GM19372 (cell line): ENCODE measurements around the gene UTF1.

ENCODE experiments used
- ATAC-seq: cut with Tn5 transposase; IDR thresholded peaks from one replicate; pipeline ENCODE4 v1.9.1; 2021; ENCODE audit warnings: mild to moderate bottlenecking, low read depth, moderate library complexity; ENCODE audit not compliant: unreplicated experiment

The UTF1 gene

DNA sequence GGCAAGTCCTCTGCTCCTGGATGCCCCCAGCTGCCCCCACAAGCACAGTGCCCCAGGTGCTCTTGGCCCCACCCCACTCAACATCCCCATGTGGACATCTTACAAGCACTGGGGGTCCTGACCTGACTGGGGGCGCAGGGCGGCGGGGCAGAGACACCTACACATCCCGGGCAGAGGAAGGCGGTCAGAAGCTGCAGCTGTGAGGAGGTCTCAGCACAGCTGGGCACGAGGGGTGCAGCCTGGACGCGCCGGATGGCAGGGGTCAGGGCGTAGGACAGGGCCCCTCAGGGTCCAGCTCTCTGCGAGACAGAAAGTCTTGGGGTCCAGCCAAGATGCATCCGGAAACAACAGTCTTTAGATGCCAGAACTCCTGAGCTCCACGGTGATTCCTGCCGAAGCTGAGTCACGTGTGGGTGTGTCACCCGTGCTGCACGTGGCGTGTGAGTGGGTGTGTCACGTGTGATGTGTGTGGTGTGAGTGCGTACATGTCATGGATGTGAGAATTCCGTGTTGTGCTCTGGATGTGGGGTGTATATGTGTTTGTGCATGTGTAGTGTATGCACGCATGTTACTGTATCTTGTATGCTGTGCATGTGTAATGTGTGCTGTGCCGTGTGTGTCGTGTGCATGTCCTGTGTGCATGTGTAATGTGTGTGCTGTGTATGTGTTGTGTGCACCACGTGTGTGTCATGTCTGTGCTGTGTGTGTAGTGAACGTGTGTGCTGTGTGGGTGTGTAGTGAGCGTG lies 12.8 kb downstream of the UTF1 start:
- ATAC-seq = no peak

DNA sequence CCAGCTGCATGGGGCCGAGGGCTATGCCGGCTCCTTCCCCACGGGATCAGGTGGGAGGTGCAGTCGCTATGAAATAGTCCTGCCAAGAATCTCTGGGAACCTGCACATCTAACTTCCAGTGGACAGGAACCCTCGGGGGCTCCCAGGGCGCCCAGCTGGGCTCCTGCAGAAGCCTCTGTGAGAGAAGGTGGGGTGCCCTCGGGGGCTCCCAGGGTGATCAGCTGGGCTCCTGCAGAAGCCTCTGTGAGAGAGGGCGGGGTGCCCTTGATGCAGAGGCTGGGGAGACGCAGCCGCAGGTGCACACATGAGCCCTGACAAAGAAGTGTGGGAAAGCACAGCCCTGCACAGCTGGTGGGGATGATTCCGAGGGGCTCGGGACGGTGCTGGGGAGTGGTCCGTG lies 13.6 kb downstream of the UTF1 start:
- no peak for ATAC-seq

DNA sequence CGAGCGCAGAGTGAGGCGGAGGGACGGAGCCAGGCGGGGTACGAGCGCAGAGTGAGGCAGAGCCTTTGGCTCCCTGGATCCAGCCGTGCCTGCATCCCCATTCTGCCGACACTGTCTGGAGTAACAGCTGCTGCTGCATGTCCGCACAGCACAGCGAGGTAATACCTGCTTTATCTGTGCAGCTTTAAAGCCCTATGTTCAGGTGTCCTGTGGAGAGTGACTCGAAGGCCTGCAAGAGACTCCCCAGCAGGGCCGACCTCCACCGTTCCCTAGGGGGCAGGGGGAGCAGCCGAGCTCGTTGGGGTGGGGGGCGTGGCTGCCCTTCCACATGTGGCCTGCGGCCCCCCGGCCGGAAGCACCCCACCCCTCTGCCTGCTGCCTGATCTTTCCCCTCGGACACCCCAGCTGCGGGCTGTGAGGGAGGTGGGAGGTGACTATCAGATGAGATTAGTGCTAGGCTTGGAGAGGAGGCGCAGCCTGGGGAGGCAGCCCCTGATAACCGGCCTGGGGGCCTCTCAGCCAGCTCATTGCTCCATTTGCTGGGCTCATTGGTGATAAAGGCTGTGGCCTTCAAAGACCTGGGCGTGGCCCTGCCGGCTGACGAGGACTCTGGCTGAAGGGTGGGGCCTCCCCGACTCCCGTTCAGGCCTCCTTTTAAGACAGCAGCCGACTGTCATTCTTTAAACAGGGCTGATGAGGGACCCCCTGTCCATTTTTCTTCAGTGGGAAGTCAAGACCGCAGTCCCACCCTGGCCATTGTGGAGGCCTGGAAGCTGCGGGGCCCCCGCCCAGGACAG lies 15.6 kb downstream of the UTF1 start:
- ATAC-seq = no peak

DNA sequence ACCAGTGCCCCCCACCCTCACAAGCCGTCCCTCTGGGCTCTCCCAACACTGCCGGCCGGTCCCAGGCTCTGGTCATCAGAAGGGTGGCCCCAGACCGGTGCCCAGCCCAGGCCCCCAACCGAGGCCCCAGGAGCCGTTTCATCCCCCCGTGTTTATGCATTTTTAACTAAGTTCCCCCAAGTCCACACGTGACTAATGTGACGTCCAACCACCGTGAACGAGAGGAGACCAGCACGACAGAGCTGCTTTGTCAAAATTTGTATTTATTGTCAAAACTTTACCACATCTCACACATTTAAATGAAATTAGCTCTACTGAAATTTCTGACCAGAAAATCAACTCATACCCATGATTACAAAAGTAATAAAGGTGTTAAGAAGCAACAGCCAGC lies 16.2 kb downstream of the UTF1 start:
- ATAC-seq = no peak

DNA sequence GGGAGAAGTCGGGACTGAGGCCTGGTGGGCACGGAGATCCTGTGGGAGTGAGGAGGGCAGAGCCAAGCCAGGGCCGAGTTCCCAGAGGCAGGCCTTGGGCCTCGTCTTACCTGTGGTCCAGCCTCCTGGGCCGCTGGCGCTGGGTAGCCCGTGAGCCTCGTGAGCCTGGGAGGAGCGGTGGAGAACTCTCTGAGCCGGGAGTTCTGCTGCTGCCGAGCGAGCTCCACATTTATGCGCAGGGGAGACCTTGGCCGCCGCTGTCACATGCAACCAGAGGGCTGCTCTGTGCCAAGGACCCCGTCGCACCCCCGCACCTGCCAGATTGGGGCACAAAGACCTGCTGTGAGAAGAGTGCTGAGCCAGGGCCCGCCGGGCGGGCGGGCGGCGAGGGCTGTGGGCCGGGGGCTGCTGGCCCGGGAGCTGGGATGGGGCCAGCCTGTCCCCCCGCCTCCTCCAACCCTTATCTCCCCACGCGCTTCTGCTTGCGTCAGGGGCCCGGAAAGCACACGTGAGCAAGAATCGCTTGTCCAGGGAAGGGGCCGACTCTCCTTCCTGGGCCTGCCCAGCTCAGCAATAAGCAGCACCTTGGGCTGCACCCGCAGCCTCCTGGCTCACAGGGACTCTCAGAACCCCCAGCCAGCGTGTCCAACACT lies 17.8 kb downstream of the UTF1 start:
- ATAC-seq = no peak

DNA sequence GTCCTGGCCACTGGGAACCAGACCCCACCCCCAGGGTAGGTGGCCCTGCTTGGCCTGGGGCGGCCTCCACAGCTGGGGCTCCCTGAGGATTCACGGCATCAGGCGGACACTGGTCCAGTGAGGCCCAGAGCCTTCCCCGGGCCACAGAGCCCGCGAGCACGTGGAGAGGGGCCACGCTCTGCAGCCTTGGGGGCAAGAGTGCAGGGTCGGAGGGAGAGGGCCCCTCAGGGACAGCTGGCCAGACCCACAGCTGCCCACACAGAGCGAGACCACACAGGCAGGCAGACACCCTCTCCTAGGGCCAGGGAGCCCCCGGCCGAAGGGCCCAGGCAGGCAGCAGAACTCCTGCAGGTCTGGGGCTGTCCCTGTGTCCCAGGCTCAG lies 18.3 kb downstream of the UTF1 start:
- no peak for ATAC-seq

DNA sequence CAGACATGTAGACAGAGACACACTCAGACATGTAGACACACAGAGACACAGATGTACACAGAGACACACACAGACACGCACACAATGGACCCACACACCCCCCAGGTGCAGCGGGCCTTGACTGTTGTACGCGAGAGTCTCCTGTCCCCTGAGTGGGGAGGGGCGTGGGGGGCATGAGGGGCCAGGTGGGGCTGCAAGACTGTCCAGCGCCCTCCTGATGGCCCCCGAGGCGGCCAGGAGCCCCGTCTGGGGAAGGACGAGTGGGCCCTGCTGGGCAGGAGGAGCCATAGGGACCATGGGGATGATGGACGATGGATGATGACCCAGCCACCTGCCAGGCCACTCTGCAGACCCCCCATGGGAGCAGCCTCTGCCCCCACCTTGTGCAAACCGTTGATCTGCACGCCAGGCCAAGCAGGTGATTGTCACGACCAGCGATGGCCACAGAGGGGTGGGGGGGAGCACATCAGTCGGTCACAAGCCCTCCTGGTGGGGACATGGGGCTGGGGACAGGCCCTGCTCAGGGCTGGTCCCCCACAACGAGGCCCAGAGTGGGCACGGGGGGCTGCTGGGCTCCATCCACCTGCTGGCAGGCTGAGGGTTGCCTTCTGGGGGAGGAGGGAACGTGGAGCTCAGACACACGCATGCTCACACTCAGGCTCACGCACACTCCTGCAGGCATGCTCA lies 19.2 kb downstream of the UTF1 start:
- no peak for ATAC-seq

DNA sequence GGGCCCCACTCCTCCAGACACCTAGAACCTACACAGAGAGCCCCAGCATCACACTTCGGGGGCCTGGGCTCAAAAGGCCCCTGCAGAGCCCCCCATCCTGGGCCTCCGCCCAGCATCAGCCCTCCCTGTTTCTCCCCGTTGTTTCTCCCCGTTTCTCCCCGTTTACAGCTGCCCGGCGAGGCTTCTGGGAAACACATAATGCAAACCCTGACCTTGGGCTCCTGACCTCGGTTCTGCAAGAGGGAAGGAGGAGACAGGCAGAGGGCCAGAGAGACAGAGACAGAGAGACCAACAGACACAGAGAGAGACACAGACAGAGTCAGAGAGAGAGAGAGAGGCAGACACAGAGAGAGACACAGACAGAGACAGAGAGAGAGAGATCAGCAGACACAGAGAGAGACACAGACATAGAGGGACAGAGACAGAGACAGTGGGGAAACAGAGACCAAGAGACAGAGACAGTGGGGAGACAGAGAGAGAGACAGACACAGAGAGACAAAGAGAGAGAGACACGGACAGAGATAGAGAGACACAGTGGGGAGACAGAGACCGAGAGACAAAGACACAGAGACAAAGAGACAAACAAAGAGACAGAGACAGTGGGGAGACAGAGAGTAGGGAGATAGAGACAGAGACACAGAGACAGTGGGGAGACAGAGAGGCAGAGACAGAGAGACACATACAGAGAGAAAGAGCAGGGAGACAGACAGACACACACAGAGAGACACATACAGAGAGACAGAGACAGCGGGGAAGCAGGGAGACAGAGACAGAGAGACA lies 20.1 kb downstream of the UTF1 start:
- no peak for ATAC-seq

DNA sequence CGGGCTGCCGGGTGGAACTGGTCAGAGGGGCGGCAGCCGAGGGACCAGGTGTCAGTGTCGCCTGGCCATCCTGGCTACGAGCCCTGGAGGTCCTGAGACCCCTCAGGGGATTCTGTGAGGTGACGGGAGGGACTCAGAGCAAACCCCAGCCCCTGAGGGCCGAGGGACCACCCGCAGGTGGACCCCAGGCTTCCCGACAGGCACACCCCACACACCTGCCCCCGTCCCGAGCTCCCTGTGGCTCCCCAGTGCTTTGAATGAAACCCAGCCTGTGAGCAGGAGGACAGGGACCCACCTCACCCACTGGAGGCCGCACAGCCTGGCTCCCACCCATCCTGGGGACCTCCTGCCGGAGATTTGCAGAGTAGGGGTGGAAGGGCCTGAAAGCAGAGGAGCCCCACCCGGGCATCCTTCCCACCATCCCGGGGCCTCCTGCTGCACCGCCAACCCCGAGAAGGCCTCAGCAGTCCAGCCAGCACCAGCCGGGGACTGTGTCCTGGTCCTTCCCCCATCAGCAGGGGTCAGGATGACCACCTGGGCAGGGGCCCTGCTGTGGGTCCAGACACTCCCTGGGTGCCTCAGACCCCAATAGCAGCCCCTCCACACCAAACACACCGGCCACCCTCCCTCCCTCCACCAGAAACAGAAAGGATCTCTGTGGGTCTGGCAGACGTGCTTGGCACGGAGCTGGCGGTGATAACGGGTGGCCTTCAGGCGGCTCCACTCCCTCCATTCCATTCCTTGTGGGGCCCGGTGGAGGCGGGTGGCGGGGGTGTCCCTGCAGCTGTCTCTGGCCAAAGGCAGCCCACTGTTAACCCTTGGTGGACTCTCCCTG lies 21.6 kb downstream of the UTF1 start:
- no peak for ATAC-seq

DNA sequence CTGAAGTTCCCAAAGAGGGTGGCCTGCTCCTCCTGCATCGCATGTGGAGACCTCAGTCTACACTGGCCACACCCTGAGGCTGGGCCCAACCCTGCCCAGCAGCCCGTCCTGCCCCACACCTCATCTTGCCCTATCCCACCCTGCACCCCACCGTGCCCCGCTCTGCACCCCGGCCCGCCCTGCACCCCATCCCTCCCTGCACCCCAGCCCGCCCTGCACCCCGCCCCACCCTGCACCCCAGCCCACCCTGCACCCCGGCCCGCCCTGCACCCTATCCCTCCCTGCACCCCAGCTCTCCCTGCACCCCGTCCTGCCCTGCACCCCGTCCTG lies 22.2 kb downstream of the UTF1 start:
- ATAC-seq = no peak

DNA sequence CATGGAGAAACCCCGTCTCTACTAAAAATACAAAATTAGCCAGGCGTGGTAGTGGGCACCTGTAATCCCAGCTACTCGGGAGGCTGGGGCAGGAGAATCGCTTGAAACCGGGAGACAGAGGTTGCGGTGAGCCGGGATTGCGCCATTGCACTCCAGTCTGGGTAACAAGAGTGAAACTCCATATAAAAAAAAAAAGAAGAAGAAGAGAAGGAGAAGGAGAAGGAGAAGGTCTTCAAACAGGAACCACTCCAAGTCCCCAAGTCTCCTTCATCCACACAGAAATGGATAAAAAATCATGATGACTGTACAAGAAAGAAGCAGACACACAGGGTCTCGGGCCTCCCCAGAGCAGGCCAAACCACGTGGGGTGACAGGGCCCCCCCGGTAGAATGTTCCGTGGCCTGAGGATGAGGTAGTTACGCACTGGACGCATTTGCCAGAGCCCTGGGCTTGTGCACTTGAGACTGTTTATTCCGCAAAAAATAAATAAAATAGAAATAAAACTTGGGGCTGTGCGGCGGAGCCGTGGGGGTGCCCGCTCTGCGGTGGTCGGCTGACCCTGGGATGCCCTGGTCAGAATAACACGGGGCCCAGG lies 23.4 kb downstream of the UTF1 start:
- ATAC-seq = no peak

DNA sequence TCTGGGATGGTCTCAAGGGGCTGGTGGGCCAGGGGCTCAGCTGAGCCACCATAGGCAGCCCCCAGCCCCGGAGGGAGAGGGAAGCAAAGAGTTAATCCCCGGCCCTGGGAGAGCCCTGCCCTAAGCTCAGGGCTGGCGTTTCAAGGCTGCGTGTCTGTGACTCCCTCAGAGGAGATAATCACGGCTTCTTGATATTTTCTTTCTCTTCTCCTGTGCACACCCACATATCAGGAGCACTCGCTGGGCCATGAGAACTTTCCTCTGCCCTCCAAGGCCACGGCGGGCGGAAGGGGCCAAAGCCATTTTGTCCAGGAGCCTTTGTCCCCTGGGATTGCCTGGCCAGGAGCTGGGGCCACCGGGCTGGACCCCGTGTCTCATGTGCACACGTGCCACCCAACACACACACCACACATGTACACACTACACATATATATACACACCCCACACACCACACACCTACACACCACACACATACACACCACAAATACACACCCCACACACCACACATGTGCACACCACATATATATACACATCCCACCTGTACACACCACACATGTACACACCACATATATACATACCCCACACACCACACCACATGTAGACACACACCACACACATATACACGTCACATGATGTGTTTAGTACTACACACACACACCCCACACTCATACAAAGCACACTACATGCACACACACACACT lies 24.6 kb downstream of the UTF1 start:
- ATAC-seq = no peak

DNA sequence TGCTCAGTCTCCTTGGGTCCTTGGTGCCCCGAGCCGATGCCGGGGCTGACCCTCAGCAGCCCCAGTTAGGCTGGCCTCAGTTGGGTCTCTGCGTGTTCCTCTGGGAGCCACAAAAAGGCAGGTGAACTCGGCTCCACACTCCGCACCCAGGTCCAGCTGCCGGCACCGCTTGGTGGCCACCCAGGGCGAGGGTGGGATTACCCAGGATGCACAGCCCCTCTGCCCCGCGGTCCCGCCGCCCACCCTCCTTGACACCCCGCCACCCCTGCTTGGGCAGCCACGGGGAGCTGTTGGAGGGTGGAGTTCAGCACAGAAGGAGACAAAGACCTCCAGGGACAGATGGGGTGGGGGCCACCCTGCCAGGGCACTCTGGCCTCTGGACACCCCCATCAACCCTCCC lies 25.3 kb downstream of the UTF1 start:
- no peak for ATAC-seq

DNA sequence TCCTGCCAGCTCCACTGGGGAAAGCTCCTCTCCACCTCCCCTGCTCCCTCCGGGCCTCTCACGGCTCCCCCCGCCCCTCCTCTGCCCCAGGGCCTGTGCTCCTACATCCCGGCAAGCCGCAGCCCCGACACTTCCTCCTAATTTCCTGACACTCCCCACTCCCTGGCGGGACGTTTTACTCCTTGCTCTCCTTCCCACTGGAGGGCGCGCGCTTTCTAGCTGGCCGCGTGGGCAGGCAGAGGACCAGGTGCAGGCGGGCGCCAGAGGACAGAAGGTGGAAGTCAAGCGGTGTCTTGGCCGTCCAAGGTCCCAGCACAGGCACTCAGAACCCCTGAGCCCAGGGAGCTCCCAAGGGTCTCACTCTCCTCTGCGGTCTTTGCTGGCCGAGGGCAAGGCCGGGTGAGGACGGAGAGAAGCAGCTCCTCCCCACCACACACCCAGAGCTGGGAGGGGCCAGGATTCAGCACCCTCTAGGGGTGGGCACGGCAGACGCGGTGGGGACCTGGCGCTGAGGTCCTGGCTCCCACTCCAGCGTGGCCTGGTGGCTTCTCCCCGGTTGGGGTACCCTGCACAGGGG lies 27.6 kb downstream of the UTF1 start:
- ATAC-seq = no peak

DNA sequence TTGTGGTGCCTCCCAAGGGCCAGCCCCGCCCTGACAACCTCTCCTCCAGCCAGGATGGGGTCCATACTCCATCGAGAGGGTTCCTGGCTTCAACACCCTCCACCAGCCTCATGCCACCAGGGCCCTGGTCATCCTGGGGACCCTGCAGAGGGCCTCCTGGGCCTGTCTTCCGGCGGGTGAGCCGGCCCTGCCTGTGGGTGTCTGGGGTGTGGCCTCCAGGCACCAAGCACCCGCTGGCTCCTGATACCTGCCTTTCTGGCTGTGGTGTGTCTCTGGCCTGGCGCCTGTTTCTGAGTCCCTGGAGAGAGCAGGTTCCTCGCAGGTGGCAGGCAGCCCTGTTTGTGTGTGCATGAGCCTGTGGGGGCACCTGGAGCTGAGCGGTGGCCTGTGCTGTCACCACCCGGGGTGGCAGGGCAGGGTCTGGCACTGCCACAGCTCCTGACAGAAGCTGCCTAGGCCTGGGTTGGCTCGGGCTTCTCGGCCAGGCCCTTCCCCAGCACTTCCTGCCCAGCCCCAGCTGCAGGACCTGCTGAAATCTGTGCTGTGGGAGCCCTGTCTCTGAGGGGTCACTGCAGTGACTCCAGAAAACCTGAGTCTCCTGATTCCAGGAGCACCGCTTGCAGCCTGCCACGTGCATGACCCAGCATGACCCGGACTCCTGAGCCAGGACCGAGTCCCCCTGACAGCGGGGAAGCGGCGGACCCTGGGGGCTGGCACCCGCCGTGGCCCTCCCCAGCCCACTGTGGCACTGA lies 28.2 kb downstream of the UTF1 start:
- ATAC-seq = no peak

DNA sequence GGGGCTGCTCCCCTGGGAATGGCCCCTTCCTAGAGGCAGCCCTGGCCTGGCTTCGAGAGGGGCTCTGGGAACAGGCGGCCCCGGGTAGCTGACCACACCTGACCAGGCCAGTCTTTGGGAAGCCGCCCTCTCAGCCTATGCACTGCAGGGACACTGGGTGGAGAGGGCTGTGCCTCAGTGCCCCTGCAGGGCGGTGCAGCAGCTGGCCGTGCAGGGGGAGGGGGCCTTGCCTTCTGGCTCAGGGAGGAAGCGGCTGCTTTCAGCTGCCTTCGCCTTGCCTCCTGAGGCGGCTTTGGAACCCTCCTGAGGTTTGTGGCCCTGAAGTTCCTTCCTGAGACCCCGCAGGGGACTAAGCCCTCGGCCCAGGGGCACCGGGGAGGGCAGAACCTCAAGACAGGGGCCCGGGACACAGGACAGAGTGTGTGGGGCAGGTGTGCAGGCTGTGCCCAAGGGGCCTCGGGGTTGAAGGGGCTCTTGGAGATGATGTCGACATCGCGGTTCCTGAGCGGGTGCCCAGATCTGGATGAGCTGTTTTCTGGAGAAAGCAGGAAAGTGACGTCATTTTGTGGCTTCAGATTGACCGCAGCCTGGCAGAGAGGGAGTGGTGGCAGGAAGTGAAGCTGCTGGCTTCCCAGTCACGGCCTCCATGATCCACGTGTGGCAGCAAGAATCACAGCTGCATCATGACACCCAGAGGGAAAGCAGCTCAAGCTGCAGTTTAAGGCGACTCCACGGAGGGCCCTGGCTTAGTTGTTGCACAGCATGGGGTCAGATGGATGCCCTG lies 29.0 kb downstream of the UTF1 start:
- no peak for ATAC-seq

DNA sequence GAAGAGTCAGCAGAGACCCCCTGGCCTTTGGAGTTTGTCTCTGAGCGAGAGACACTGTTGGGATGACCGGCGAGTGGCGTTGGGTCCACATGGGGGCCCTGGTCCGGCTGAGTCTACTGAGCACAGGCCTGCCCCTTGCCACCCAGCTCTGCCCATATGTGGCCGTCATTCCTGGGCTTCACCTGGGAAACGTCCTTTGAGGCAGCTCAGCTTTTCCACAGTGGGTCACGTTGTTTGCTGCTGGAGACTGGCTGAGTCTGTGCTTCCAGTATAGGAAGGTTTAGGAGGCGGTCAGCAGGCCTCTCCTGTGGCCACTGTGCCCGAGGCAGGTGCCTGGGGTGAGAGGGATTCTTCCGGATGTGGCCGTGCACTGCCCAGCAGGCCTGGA lies 29.6 kb downstream of the UTF1 start:
- ATAC-seq = no peak
